PC-3 (cell line): ENCODE data around the gene OR5B3. TPM values are rescaled to one million over a fixed set of nuclear protein-coding genes. Genes with fewer than 3 reads are reported as not detected.

Experiments
- ATAC-seq: fragments of 200-7000 bp; cut with Tn5 transposase; 2 replicates; pipeline ENCODE4 v1.9.1; 2020; ENCODE audit warnings: mild to moderate bottlenecking, moderate library complexity
- BruUV-seq: library from RNA; stranded (reverse); fragments of 400-500 nt; replicated peaks from 2 replicates; lab custom pipeline; 2021; lab: Mats Ljungman, UMichigan
- CTCF ChIA-PET: fragments of 300-600 bp; sonication (Branson Sonifier 250); formaldehyde crosslinking; loops from one replicate; lab custom pipeline; 2022; ENCODE audit warnings: antibody characterized with exemption; lab: Charles Lee
- POLR2A ChIA-PET: fragments of 300-600 bp; sonication (Branson Sonifier 250); formaldehyde crosslinking; loops from one replicate; lab custom pipeline; 2022; ENCODE audit warnings: antibody characterized with exemption; ENCODE audit not compliant: unreplicated experiment; lab: Charles Lee
- DNase-seq: peaks from one replicate; pipeline ENCODE4 v3.0.0-alpha.2; 2015
- H2AFZ ChIP-seq: fragments of 300-600 bp; sonication (generic); 2 replicates; pipeline ENCODE4 v1.6.0; 2016; ENCODE audit warnings: antibody characterized with exemption, low read length
- H3F3A ChIP-seq: fragments of 300-600 bp; sonication (generic); one replicate; pipeline ENCODE4 v1.6.0; 2017; ENCODE audit warnings: antibody characterized with exemption, low read length, control low read depth, mild to moderate bottlenecking; ENCODE audit not compliant: unreplicated experiment
- H3K27ac ChIP-seq: fragments of 300-600 bp; sonication (generic); 2 replicates; pipeline ENCODE4 v1.5.1; 2016; ENCODE audit warnings: mild to moderate bottlenecking, low read length
- H3K27me3 ChIP-seq: fragments of 300-600 bp; sonication (generic); 2 replicates; pipeline ENCODE4 v1.6.1; 2016; ENCODE audit warnings: low read length, mixed read lengths
- H3K36me3 ChIP-seq: fragments of 300-600 bp; sonication (generic); 2 replicates; pipeline ENCODE4 v1.6.1; 2016; ENCODE audit warnings: low read depth, mixed run types, low read length, mixed read lengths
- H3K4me1 ChIP-seq: fragments of 300-600 bp; sonication (generic); 2 replicates; pipeline ENCODE4 v1.5.1; 2016; ENCODE audit warnings: low read length; ENCODE audit not compliant: insufficient read depth
- H3K4me2 ChIP-seq: fragments of 300-600 bp; sonication (generic); 2 replicates; pipeline ENCODE4 v1.6.0; 2016; ENCODE audit warnings: low read length
- H3K4me3 ChIP-seq: fragments of 300-600 bp; sonication (generic); 2 replicates; pipeline ENCODE4 v1.5.1; 2016; ENCODE audit warnings: mild to moderate bottlenecking, low read length, mixed read lengths
- H3K79me2 ChIP-seq: fragments of 300-600 bp; sonication (generic); 2 replicates; pipeline ENCODE4 v1.6.1; 2017; ENCODE audit warnings: low read length, mixed read lengths
- H3K9ac ChIP-seq: fragments of 300-600 bp; sonication (generic); 2 replicates; pipeline ENCODE4 v1.6.0; 2016; ENCODE audit warnings: mild to moderate bottlenecking, low read length
- H3K9me2 ChIP-seq: fragments of 300-600 bp; sonication (generic); replicated peaks from 2 replicates; pipeline ENCODE4 v1.6.1; 2016; ENCODE audit warnings: mixed run types, low read length, mixed read lengths
- H3K9me3 ChIP-seq: fragments of 300-600 bp; sonication (generic); 2 replicates; pipeline ENCODE4 v1.6.1; 2016; ENCODE audit warnings: low read length, mixed read lengths
- H4K20me1 ChIP-seq: fragments of 300-600 bp; sonication (generic); 2 replicates; pipeline ENCODE4 v1.6.1; 2016; ENCODE audit warnings: low read length, mixed read lengths
- CTCF ChIP-seq: fragments of 300-600 bp; sonication (generic); conservative IDR thresholded peaks from 2 replicates; pipeline ENCODE4 v1.5.1; 2017; ENCODE audit warnings: antibody characterized with exemption, low read depth, mild to moderate bottlenecking, low read length
- EZH2 ChIP-seq: fragments of 300-600 bp; sonication (generic); IDR thresholded peaks from one replicate; pipeline ENCODE4 v1.6.1; 2017; ENCODE audit warnings: antibody characterized with exemption, mild to moderate bottlenecking, low read length; ENCODE audit not compliant: unreplicated experiment
- EZH2phosphoT487 ChIP-seq: fragments of 300-600 bp; sonication (generic); IDR thresholded peaks from 2 replicates; pipeline ENCODE4 v1.6.1; 2018; ENCODE audit warnings: mild to moderate bottlenecking, antibody characterized with exemption, low read length, borderline replicate concordance
- intact Hi-C: fragments of 100-400 bp; cut with micrococcal nuclease; formaldehyde crosslinking; loops from 2 replicates; pipeline ENCODE4 v1.9.0; 2023
- total RNA-seq: library from RNA; depleted of rRNA; stranded (reverse); fragments of >200 nt; gene quantifications from 2 replicates; pipeline ENCODE4 v1.2.3, GENCODE V29; 2014

OR5B3 gene
- total RNA-seq, 1 experiment from 2014 or later: not detected

GRCh38 chr11:58444300-58444699 is 37.6 kb upstream of the OR5B3 start:
- H3K9me2 ChIP-seq: no peaks in the 10 kb centered on the region
- no peak overlapping the region for H3K27ac ChIP-seq

GRCh38 chr11:58442136-58442535 is 35.5 kb upstream of the OR5B3 start, which contains the start of gene OR5B12:
Gene OR5B12, minus strand, starts transcription at chr11:58442236. Its CDS starts 2,085 bp downstream, at chr11:58440151.
- Histone ChIP-seq H3K4me1 (no peaks in the 10 kb centered on the region), H3K27me3 (no peaks in the 10 kb centered on the region), H3K4me3 (no peak within 1 kb of the TSS), H3F3A (no peaks in the 10 kb centered on the region), H3K9me2 (no peaks in the 10 kb centered on the region), H3K4me2 (no peak within 1 kb of the TSS), H3K79me2 (no peaks in the 10 kb centered on the region), H3K27ac (no peak within 1 kb of the TSS), H4K20me1 (no peaks in the 10 kb centered on the region), H3K36me3 (no peaks in the 10 kb centered on the region), H3K9ac (no peak within 1 kb of the TSS), H2AFZ (no peak within 1 kb of the TSS), H3K9me3 (0 out of 2 replicates have a peak, but pooled peaks cover 1% of the 10 kb centered on the region)
- TF ChIP-seq EZH2phosphoT487 (no peak), EZH2 (no peak), CTCF (no peak)
- ChIA-PET POLR2A (no interaction called here), CTCF (no interaction called here)
- DNase-seq (no peak), ATAC-seq (no peak)
- intact Hi-C loops: no loop called here
- BruUV-seq: no TSS peak

More at GRCh38 chr11:58444300-58444699, 37.6 kb upstream of the OR5B3 start:
- Histone ChIP-seq H2AFZ (no peak overlapping the region), H3K36me3 (no peaks in the 10 kb centered on the region), H3K79me2 (no peaks in the 10 kb centered on the region), H3F3A (no peaks in the 10 kb centered on the region), H4K20me1 (no peaks in the 10 kb centered on the region), H3K27me3 (no peaks in the 10 kb centered on the region), H3K4me1 (no peaks in the 10 kb centered on the region), H3K4me2 (no peak overlapping the region), H3K4me3 (no peak overlapping the region), H3K9ac (no peak overlapping the region), H3K9me3 (no peaks in the 10 kb centered on the region)
- POLR2A ChIA-PET: no interaction called here
- DNase-seq (no peak), ATAC-seq (no peak)
- CTCF ChIA-PET: no interaction called here
- intact Hi-C loops: no loop called here
- TF ChIP-seq EZH2phosphoT487: no peak
- no peak for TF ChIP-seq EZH2
- TF ChIP-seq CTCF: no peak
- no TSS peak for BruUV-seq

GRCh38 chr11:58438486-58438885 is 31.8 kb upstream of the OR5B3 start:
- Histone ChIP-seq H3K9me3 (0 out of 2 replicates have a peak, but pooled peaks cover 4% of the 10 kb centered on the region), H3K27me3 (no peaks in the 10 kb centered on the region), H3K9ac (no peak overlapping the region), H4K20me1 (no peaks in the 10 kb centered on the region), H3K9me2 (no peaks in the 10 kb centered on the region), H3K79me2 (no peaks in the 10 kb centered on the region), H2AFZ (no peak overlapping the region), H3K4me1 (no peaks in the 10 kb centered on the region), H3K36me3 (no peaks in the 10 kb centered on the region), H3K4me2 (no peak overlapping the region), H3K4me3 (no peak overlapping the region), H3F3A (no peaks in the 10 kb centered on the region), H3K27ac (no peak overlapping the region)
- ChIA-PET CTCF (no interaction called here), POLR2A (no interaction called here)
- TF ChIP-seq EZH2phosphoT487 (no peak), EZH2 (no peak), CTCF (no peak)
- no TSS peak for BruUV-seq
- ATAC-seq: no peak
- intact Hi-C loops: no loop called here
- no peak for DNase-seq
